Adrenal gland (tissue), 12 donors: ENCODE data around the gene ASTL. TPM values are rescaled to one million over a fixed set of nuclear protein-coding genes. Genes with fewer than 3 reads are reported as not detected.

Source experiments
- DNase-seq, 7 donors: peaks; one replicate each; pipeline ENCODE4 v3.0.0-alpha.2; 2019 to 2020
- H3K27ac ChIP-seq, 5 donors: fragments of 200-600 bp; sonication (generic) in 4 of 5; 1 replicate in 3 of 5; 2 replicates in 2 of 5; pipeline versions ENCODE4 v1.5.1 to v1.8.0; 2016 to 2020; ENCODE audit warnings: mild to moderate bottlenecking in 1 of 5
- H3K27me3 ChIP-seq: fragments of 200-600 bp; 2 replicates; pipeline ENCODE4 v1.8.0; 2021
- H3K36me3 ChIP-seq, 2 donors: fragments of 200-600 bp; replicated peaks in 1 of 2; 1 replicate in 1 of 2; 2 replicates in 1 of 2; pipeline versions ENCODE4 v1.5.1 to v1.8.0; 2018 to 2022
- H3K4me1 ChIP-seq, 2 donors: fragments of 200-600 bp; replicated peaks in 1 of 2; 1 replicate in 1 of 2; 2 replicates in 1 of 2; pipeline versions ENCODE4 v1.5.1 to v1.8.0; 2018 to 2021
- H3K4me3 ChIP-seq, 4 donors: fragments of 200-600 bp; sonication (generic) in 3 of 4; one replicate each; pipeline ENCODE4 v1.5.1; 2016 to 2018
- H3K9me3 ChIP-seq, 3 donors: fragments of 200-600 bp; sonication (generic) in 1 of 3; replicated peaks in 1 of 3; 1 replicate in 2 of 3; 2 replicates in 1 of 3; pipeline versions ENCODE4 v1.5.1 to v1.8.0; 2016 to 2021
- CTCF ChIP-seq, 6 experiments: fragments of 450-650 bp in 4 of 6; fragments of 200-600 bp in 2 of 6; sonication (generic) in 1 of 6; IDR thresholded peaks; 1 replicate in 5 of 6; 2 replicates in 1 of 6; pipeline versions ENCODE4 v1.5.1 to v1.8.0; 2016 to 2021; ENCODE audit warnings: antibody characterized with exemption in 6 of 6, mild to moderate bottlenecking in 2 of 6, moderate library complexity in 1 of 6
- POLR2A ChIP-seq, 2 donors: fragments of 450-650 bp; IDR thresholded peaks; one replicate each; pipeline ENCODE4 v1.6.1; 2017; ENCODE audit warnings: antibody characterized with exemption in 2 of 2, mild to moderate bottlenecking in 2 of 2, moderate library complexity in 1 of 2
- WGBS, 4 donors: extraction: QIAGEN DNeasy Blood & Tissue Kit in 2 of 4; methylation state at CpG; one replicate each; pipeline versions ENCODE4 v1.1.5 to v1.1.7; 2013 to 2017; 5-methylcytosine and 5-hydroxymethylcytosine counted together
- intact Hi-C, 2 donors: fragments of 100-400 bp; cut with DNase I; formaldehyde crosslinking; loops; one replicate each; pipeline versions ENCODE4 v1.14.1 to v1.15.0; 2022 to 2023
- polyA plus RNA-seq, 3 donors: library from polyadenylated mRNA; stranded (reverse); fragments of 200-250 nt in 2 of 3; fragments of 350-450 nt in 1 of 3; fragmentation: Illumina TruSeq in 1 of 3; extraction: RNeasy Lipid Tissue Mini Kit (QIAGEN cat#74804) in 1 of 3; gene quantifications; one replicate each; pipeline ENCODE4 v1.2.3, GENCODE V29; 2013 to 2014
- total RNA-seq, 9 donors: library from RNA; depleted of rRNA in 4 of 9; stranded (reverse); fragments of >200 nt in 4 of 9; fragments of 120-200 nt in 1 of 9; fragmentation: NEBNext Ultra II Directional in 1 of 9; extraction: Animal tissue kit (Norgen Biotek cat#: 25700) in 1 of 9; gene quantifications; one replicate each; pipeline versions ENCODE4 v1.1.0 to v1.2.4, GENCODE V29; 2013 to 2023
- donor health status: healthy with polysubstance abuse.
- donor health status: Bipolar disorder and iron deficiency.
- donor health status: DM: yes; HTN: yes; CAD: no.
- donor health status: DM: no; HTN: no; CAD: no.
- donor health status: DM: no; HTN: no; CAD: no.
- donor health status: DM: yes; HTN: yes; CAD: no.

Gene ASTL
- total and polyA plus RNA-seq, 12 donors = not detected

DNA sequence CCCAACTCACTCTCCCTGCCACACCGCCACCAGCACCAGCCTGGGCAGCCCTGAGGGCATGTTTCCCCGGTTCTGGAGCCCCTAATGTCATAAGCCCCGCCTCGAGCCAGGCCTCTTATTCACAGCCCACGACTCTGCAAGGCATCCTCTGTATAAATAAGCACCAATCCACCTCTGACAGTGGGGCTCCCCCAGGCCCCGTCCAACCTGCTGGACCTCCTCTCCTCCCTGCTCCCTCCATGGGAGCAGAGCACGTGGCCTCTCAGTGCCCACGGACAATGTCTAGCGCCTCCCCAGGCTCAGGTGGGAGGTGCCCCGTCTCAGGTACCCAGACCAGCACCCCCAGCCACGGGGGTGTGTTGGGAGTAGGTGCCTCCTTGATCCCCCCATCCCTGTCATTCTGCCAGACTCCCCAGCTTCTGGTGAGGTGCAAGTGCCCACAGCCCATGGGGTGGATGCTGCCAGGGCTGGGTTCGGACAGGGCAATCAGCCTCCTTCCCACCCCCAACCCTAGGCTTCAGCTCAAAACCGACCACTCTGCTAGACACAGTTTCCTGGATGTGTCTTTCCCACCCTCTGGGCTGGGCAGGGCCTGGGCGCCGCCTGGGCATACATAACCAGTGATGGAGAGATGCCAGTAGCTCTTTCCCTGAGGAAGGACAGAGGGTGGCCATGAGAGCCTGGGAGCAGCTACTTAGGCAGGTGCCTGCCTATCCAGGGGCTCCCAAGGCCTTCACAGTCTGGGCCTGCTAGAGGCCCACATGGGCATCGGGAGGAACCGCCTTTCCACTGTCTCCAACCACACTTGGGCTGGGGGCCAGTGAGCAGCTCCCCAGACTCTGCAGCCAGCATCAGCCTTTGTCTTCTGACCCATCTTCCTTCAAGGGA lies 20.4 kb downstream of the ASTL start:
- Histone ChIP-seq H3K27me3 (peaks cover 23% of the 10 kb centered on the region), H3K4me3 (no peak overlapping the region), H3K4me1 (peaks cover 7 to 8% of the 10 kb centered on the region in 2 donors), H3K9me3 (no peaks in the 10 kb centered on the region), H3K27ac (no peak overlapping the region), H3K36me3 (no peaks in the 10 kb centered on the region)
- TF ChIP-seq POLR2A (IDR thresholded peaks at IDR 0.05) (no peak), CTCF (IDR thresholded peaks at IDR 0.05) (no peak)
- WGBS, 4 donors = 51 to 58% (median 53%) methylated on average over 12 to 17 of the region's 17 CpGs
- intact Hi-C loops = loop anchor here in 1 of 2 donors (5.0 to 10.0 kb wide), 2 partner anchors 93 to 121 kb away; no protein-coding TSS in a partner anchor
- DNase-seq = no peak

- peak overlapping the region in 2 of 4 donors; percentile 17 to 70 for H3K4me3 ChIP-seq
- intact Hi-C loops = loop anchor here in 1 of 2 donors (5.0 to 10.0 kb wide), 2 partner anchors 92 to 120 kb away; no protein-coding TSS in a partner anchor
- H3K4me1 ChIP-seq = peaks cover 0 to 8% of the 10 kb centered on the region in 2 donors
- H3K27ac ChIP-seq = peak overlapping the region in 1 of 5 donors; percentile 35
- H3K27me3 ChIP-seq = peaks cover 23% of the 10 kb centered on the region
- no peaks in the 10 kb centered on the region for H3K9me3 ChIP-seq
- peak in 4 of 7 donors; percentile 36 to 53 (median 50) for DNase-seq
- no peaks in the 10 kb centered on the region for H3K36me3 ChIP-seq
- TF ChIP-seq CTCF (IDR thresholded peaks at IDR 0.05) (peak in 4 of 6 experiments; percentile 42 to 95 (median 90)), POLR2A (IDR thresholded peaks at IDR 0.05) (no peak)
- WGBS, 4 donors = 2 to 18% (median 6%) methylated on average over 5 to 62 of the region's 62 CpGs
These were observed 21.3 kb downstream of the ASTL start for GRCh38 chr2:96116879-96117533.

DNA sequence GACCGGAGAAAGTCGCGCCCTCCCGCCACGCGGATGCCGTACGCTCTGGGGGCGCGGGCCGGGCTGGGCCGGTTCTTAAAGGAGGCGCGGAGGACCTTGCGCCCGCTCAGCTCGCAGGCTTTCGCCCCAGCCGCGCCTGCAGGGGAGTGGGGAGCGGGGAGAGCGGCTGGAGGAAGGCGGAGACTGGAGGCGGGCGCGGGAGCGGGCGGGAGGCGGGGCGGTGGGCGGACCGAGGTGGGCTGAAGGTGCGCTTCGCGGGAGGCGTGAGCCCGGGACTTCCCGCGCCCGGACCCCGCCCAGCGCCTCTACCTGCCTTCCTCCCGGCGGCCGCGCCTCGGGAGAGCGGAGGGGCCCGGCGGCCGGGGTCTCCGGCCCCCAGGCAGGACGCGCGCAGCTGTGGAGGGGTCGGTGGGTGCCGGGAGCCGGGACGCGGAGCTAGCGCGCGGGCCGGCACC lies 21.9 kb downstream of the ASTL start, which contains the start of gene ADRA2B:
Gene ADRA2B (minus strand): TSS at position 148 of the 455 bp plus-strand sequence. CDS start 422 bp downstream, outside the sequence.
- H3K27ac ChIP-seq = peak within 1 kb of the TSS in 1 of 5 donors; percentile 35
- no peaks in the 10 kb centered on the region for H3K36me3 ChIP-seq
- peak in 5 of 7 donors; percentile 23 to 53 (median 45) for DNase-seq
- TF ChIP-seq POLR2A (IDR thresholded peaks at IDR 0.05) = no peak
- no peak for TF ChIP-seq CTCF (IDR thresholded peaks at IDR 0.05)
- H3K4me3 ChIP-seq = peak within 1 kb of the TSS in 2 of 4 donors; percentile 17 to 70
- no peaks in the 10 kb centered on the region for H3K9me3 ChIP-seq
- intact Hi-C loops = loop anchor here in 1 of 2 donors (5.0 to 10.0 kb wide), 2 partner anchors 92 to 119 kb away; no protein-coding TSS in a partner anchor
- peaks cover 0 to 8% of the 10 kb centered on the region in 2 donors for H3K4me1 ChIP-seq
- 0 to 2% (median 1%) methylated on average over 8 to 61 of the region's 64 CpGs for WGBS, 4 donors
- H3K27me3 ChIP-seq = peaks cover 23% of the 10 kb centered on the region
